Measurements from ENCODE around the gene ATXN1.

Gene ATXN1

DNA sequence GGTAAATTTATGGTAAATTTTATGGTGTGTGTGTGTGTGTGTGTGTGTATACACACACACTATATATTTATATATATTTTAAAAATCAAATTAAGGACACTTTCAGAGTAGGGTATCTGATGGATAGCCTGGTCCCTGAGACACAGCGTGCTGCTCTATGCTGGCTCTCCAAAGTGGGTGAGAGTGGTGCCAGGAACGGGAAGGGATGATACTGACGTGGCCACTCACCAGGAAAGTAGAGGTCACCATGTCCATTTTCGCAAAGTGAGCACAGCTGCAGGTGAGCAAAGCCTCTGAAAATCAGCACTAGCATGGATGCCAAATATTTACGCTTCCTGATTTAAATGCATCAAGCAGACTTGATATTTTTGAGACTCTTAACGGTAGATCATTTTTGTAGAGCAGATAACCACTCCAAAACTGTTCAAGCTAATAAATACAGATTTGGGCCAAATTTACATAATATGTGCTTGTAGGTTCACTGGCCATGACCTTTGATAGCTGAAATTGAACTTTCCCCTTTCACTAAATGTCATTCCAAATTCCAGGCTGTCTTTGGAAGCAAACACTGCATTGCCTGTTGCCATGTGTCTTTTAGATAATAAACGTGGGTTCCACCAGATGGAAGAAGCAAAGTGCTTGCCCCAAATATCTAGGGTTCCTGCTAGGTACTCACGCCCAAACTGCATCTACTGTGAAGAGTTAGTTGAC is 116.6 kb downstream of the ATXN1 start:
- 95% methylated on average over 8 of the region's 8 CpGs for WGBS
- peaks cover 2% of the 10 kb centered on the region for H3K4me1 ChIP-seq (ENCODE audit: control insufficient read depth, insufficient read depth, low read depth, low read length)
- H3K36me3 ChIP-seq (ENCODE audit: control insufficient read depth in 1 of 2, insufficient read depth in 2 of 2, low read depth in 1 of 2, low read length in 2 of 2): peaks cover 3 to 19% of the 10 kb centered on the region in 2 experiments
- H3K14ac ChIP-seq (ENCODE audit: low read length in 2 of 2): no peak overlapping the region
- H2AFZ ChIP-seq (ENCODE audit: low read depth, low read length): no peak overlapping the region
- no peak overlapping the region for H2BK120ac ChIP-seq (ENCODE audit: low read depth, low read length)
- H4K91ac ChIP-seq (ENCODE audit: low read length): no peak overlapping the region
- H2BK15ac ChIP-seq (ENCODE audit: low read depth, poor library complexity, severe bottlenecking): no peak overlapping the region
- DNase-seq: no peak
- H2AK5ac ChIP-seq (ENCODE audit: low read length, severe bottlenecking): no peak overlapping the region
- H2BK5ac ChIP-seq (ENCODE audit: low read depth, low read length, poor library complexity, severe bottlenecking): no peak overlapping the region
- no peak overlapping the region for H3K4me3 ChIP-seq (ENCODE audit: insufficient read depth in 1 of 2, low read depth in 1 of 2, low read length in 2 of 2)
- no peaks in the 10 kb centered on the region for H3K9me3 ChIP-seq (ENCODE audit: control insufficient read depth, low read length)
- no peak overlapping the region for H3K23ac ChIP-seq (ENCODE audit: low read length in 2 of 2)
- H3K18ac ChIP-seq (ENCODE audit: low read depth in 1 of 2, low read length in 2 of 2): no peak overlapping the region
- H2BK12ac ChIP-seq (ENCODE audit: low read length in 2 of 2): no peak overlapping the region
- H3K4ac ChIP-seq (ENCODE audit: low read depth in 1 of 2, low read length in 2 of 2): no peak overlapping the region
- no peak overlapping the region for H3K27ac ChIP-seq (ENCODE audit: low read length, poor library complexity, severe bottlenecking)
- no peak overlapping the region for H3K9ac ChIP-seq (ENCODE audit: low read length)
- H3K4me2 ChIP-seq (ENCODE audit: low read length, poor library complexity, severe bottlenecking): no peak overlapping the region
- H3K27me3 ChIP-seq (ENCODE audit: control insufficient read depth in 1 of 2, insufficient read depth in 1 of 2, low read length in 2 of 2): no peaks in the 10 kb centered on the region
- H4K8ac ChIP-seq (ENCODE audit: low read length): no peak overlapping the region
- peaks cover 14% of the 10 kb centered on the region for H3K79me1 ChIP-seq (replicated peaks; ENCODE audit: low read length, poor library complexity, severe bottlenecking)

DNA sequence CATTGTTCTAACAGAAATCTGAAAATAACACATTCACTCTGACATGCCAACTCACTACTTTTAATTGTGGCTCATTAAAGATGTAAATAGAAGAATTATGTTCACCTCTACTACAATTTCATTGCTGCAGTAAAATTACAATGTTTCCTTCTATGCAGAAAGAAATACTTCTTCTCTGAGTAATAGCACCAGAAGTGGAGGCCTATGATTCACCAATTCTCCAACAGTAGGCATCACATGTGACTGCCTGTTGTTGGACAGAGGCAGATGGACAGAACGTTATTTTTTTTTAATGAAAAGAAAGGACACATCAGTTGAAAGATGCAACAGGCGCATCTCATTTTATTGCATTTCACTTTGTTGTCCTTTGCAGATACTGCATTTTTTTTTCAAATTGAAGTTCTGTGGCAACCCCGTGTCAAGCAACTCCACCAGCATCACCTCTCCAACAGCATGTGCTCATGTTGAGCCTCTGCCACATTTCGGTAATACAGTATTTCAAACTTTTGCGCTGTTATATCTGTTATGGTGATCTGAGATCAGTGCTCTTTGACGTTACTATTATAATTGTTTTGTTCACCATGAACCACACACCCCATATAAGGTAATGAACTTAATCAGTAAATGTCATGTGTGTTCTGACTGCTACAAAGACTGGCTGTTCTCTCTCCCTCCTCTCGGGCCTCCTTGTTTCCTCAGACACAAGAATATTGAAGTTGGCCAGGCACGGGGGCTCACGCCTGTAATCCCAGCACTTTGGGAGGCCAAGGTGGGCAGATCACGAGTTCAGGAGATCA is 121.4 kb downstream of the ATXN1 start:
- Histone ChIP-seq H3K4me3 (ENCODE audit: insufficient read depth in 1 of 2, low read depth in 1 of 2, low read length in 2 of 2) (no peak overlapping the region), H2BK15ac (ENCODE audit: low read depth, poor library complexity, severe bottlenecking) (peak overlapping the region; percentile 6), H4K91ac (ENCODE audit: low read length) (peak overlapping the region; percentile 28), H3K27ac (ENCODE audit: low read length, poor library complexity, severe bottlenecking) (peak overlapping the region; percentile 43), H3K4ac (ENCODE audit: low read depth in 1 of 2, low read length in 2 of 2) (no peak overlapping the region), H3K9me3 (ENCODE audit: control insufficient read depth, low read length) (no peaks in the 10 kb centered on the region), H2BK12ac (ENCODE audit: low read length in 2 of 2) (no peak overlapping the region), H2AK5ac (ENCODE audit: low read length, severe bottlenecking) (no peak overlapping the region), H3K4me2 (ENCODE audit: low read length, poor library complexity, severe bottlenecking) (no peak overlapping the region), H2AFZ (ENCODE audit: low read depth, low read length) (no peak overlapping the region), H3K14ac (ENCODE audit: low read length in 2 of 2) (no peak overlapping the region), H3K23ac (ENCODE audit: low read length in 2 of 2) (no peak overlapping the region), H3K27me3 (ENCODE audit: control insufficient read depth in 1 of 2, insufficient read depth in 1 of 2, low read length in 2 of 2) (no peaks in the 10 kb centered on the region), H2BK5ac (ENCODE audit: low read depth, low read length, poor library complexity, severe bottlenecking) (no peak overlapping the region), H3K36me3 (ENCODE audit: control insufficient read depth in 1 of 2, insufficient read depth in 2 of 2, low read depth in 1 of 2, low read length in 2 of 2) (peaks cover 3 to 14% of the 10 kb centered on the region in 2 experiments), H2BK120ac (ENCODE audit: low read depth, low read length) (no peak overlapping the region), H3K4me1 (ENCODE audit: control insufficient read depth, insufficient read depth, low read depth, low read length) (peaks cover 10% of the 10 kb centered on the region), H4K8ac (ENCODE audit: low read length) (no peak overlapping the region), H3K79me1 (replicated peaks; ENCODE audit: low read length, poor library complexity, severe bottlenecking) (peaks cover 5% of the 10 kb centered on the region), H3K18ac (ENCODE audit: low read depth in 1 of 2, low read length in 2 of 2) (no peak overlapping the region), H3K9ac (ENCODE audit: low read length) (no peak overlapping the region)
- peak; percentile 86 for DNase-seq
- 73% methylated on average over 7 of the region's 10 CpGs for WGBS

DNA sequence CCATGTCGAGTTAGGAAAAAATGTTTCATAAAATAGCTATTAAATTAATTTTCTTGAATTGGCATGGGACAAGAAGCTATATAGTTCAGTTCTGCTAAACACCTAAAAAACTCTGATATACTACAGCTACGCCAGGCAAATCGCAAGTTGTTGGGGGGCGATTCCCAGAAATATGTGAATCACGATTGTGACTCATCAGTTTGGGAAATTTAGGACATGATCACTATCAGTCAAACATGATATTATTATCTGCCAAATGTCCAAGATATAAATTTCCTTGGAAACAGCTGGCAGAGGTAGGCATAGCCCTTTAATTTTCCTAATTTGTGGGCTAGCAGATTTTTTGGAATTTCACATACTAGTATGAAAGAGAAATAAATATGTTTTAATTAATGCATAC is 123.6 kb downstream of the ATXN1 start:
- Histone ChIP-seq H2AK5ac (ENCODE audit: low read length, severe bottlenecking) (no peak overlapping the region), H3K4me3 (ENCODE audit: insufficient read depth in 1 of 2, low read depth in 1 of 2, low read length in 2 of 2) (no peak overlapping the region), H2BK12ac (ENCODE audit: low read length in 2 of 2) (no peak overlapping the region), H3K9me3 (ENCODE audit: control insufficient read depth, low read length) (no peaks in the 10 kb centered on the region), H3K4me2 (ENCODE audit: low read length, poor library complexity, severe bottlenecking) (no peak overlapping the region), H4K8ac (ENCODE audit: low read length) (no peak overlapping the region), H2BK5ac (ENCODE audit: low read depth, low read length, poor library complexity, severe bottlenecking) (no peak overlapping the region), H3K27ac (ENCODE audit: low read length, poor library complexity, severe bottlenecking) (no peak overlapping the region), H3K36me3 (ENCODE audit: control insufficient read depth in 1 of 2, insufficient read depth in 2 of 2, low read depth in 1 of 2, low read length in 2 of 2) (peaks cover 0 to 10% of the 10 kb centered on the region in 2 experiments), H3K4ac (ENCODE audit: low read depth in 1 of 2, low read length in 2 of 2) (no peak overlapping the region), H3K14ac (ENCODE audit: low read length in 2 of 2) (no peak overlapping the region), H3K18ac (ENCODE audit: low read depth in 1 of 2, low read length in 2 of 2) (no peak overlapping the region), H3K4me1 (ENCODE audit: control insufficient read depth, insufficient read depth, low read depth, low read length) (peaks cover 10% of the 10 kb centered on the region), H3K27me3 (ENCODE audit: control insufficient read depth in 1 of 2, insufficient read depth in 1 of 2, low read length in 2 of 2) (no peaks in the 10 kb centered on the region), H2BK15ac (ENCODE audit: low read depth, poor library complexity, severe bottlenecking) (no peak overlapping the region), H3K9ac (ENCODE audit: low read length) (no peak overlapping the region), H2BK120ac (ENCODE audit: low read depth, low read length) (no peak overlapping the region), H3K79me1 (replicated peaks; ENCODE audit: low read length, poor library complexity, severe bottlenecking) (peaks cover 7% of the 10 kb centered on the region), H3K23ac (ENCODE audit: low read length in 2 of 2) (no peak overlapping the region), H4K91ac (ENCODE audit: low read length) (no peak overlapping the region), H2AFZ (ENCODE audit: low read depth, low read length) (no peak overlapping the region)
- no peak for DNase-seq
- 78% methylated on average over 3 of the region's 5 CpGs for WGBS

DNA sequence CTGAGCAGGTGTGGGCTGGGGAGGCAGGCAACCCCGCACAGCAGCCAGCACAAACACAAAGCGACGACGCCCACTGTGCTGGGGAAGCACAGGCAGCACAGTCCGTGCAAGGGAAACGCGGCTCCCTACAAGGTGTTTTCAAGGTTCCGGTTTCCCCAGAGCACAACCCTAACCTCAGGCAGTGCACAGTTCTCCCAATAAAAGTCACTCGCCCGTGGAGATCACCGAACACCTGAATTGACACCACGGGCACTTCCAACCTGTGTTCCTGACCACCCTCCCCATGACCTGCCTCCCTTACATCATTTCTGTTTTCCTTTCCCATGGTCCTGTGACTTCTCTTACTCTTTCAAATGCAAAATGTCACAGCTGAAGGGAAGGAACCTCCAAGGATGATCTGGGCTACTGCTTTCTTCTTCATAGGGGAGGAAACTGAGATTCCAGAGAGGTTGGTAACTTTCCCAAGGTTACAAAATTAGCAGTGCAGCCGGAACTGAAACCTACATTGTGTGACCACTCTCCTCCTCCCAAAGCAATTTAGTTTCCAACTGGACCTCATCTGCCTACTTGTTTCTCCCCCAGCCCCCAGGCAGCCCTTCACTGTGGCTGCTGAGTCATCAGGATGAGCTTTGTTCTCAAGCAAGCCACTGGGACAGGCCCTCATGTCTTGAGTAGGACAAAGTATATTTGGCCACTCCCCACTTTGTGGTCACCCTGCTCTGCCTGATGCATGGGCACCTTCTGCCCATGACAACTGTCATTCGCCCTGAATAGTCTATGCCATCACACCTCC is 125.3 kb downstream of the ATXN1 start:
- WGBS: 76% methylated on average over 13 of the region's 14 CpGs
- Histone ChIP-seq H4K91ac (ENCODE audit: low read length) (peak overlapping the region; percentile 34), H2BK15ac (ENCODE audit: low read depth, poor library complexity, severe bottlenecking) (no peak overlapping the region)

More for the DNA sequence above, 125.3 kb downstream of the ATXN1 start:
- Histone ChIP-seq H3K4ac (ENCODE audit: low read depth in 1 of 2, low read length in 2 of 2) (peak overlapping the region; percentile 3 to 18), H3K27ac (ENCODE audit: low read length, poor library complexity, severe bottlenecking) (peak overlapping the region; percentile 52), H3K79me1 (replicated peaks; ENCODE audit: low read length, poor library complexity, severe bottlenecking) (peaks cover 7% of the 10 kb centered on the region), H2BK5ac (ENCODE audit: low read depth, low read length, poor library complexity, severe bottlenecking) (no peak overlapping the region), H3K9ac (ENCODE audit: low read length) (no peak overlapping the region), H3K14ac (ENCODE audit: low read length in 2 of 2) (no peak overlapping the region), H2BK12ac (ENCODE audit: low read length in 2 of 2) (peak overlapping the region in 1 of 2 experiments; percentile 19), H2BK120ac (ENCODE audit: low read depth, low read length) (no peak overlapping the region), H3K4me2 (ENCODE audit: low read length, poor library complexity, severe bottlenecking) (no peak overlapping the region), H3K9me3 (ENCODE audit: control insufficient read depth, low read length) (no peaks in the 10 kb centered on the region), H3K18ac (ENCODE audit: low read depth in 1 of 2, low read length in 2 of 2) (no peak overlapping the region), H2AK5ac (ENCODE audit: low read length, severe bottlenecking) (no peak overlapping the region), H4K8ac (ENCODE audit: low read length) (no peak overlapping the region), H3K36me3 (ENCODE audit: control insufficient read depth in 1 of 2, insufficient read depth in 2 of 2, low read depth in 1 of 2, low read length in 2 of 2) (peaks cover 0 to 5% of the 10 kb centered on the region in 2 experiments), H3K4me3 (ENCODE audit: insufficient read depth in 1 of 2, low read depth in 1 of 2, low read length in 2 of 2) (no peak overlapping the region), H3K23ac (ENCODE audit: low read length in 2 of 2) (no peak overlapping the region), H3K27me3 (ENCODE audit: control insufficient read depth in 1 of 2, insufficient read depth in 1 of 2, low read length in 2 of 2) (no peaks in the 10 kb centered on the region), H3K4me1 (ENCODE audit: control insufficient read depth, insufficient read depth, low read depth, low read length) (peaks cover 10% of the 10 kb centered on the region), H2AFZ (ENCODE audit: low read depth, low read length) (no peak overlapping the region)
- peak; percentile 83 for DNase-seq
